ENCODE data around the gene PLPPR5. TPM values are rescaled to one million over a fixed set of nuclear protein-coding genes. Genes with fewer than 3 reads are reported as not detected.

The PLPPR5 gene
- total and polyA plus RNA-seq, 2 experiments from 2014 or later, result 0.17 TPM; not detected in 1

DNA sequence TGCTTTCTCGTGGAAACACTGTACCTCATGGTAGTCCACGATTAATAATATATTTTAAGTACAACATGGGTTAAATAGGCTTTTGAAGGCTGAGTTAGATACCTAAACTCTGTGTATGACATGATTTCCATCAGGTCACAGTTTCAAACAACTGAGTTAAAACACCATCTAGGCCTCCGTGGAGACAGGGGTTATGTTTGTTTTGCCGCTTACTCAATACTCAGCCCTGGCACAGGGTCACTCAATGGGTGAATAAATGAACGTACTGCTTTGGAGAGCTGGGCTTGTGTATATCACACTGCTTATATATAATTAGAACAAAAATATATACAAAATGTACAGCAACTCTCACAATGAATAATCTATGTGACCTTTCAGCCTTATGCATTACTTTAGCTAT, 72.5 kb downstream of the PLPPR5 start:
- no peaks in the 10 kb centered on the region for H3K27me3 ChIP-seq
- H3K27ac ChIP-seq, result no peak overlapping the region
- H3K79me2 ChIP-seq, result no peaks in the 10 kb centered on the region
- no peaks in the 10 kb centered on the region for H3K9me3 ChIP-seq (ENCODE audit: low read depth)
- no peak overlapping the region for H3K4me2 ChIP-seq
- H3K4me1 ChIP-seq (ENCODE audit: insufficient read depth), result no peaks in the 10 kb centered on the region
- no peak overlapping the region for H2AFZ ChIP-seq
- no peak overlapping the region for H3K4me3 ChIP-seq
- WGBS (ENCODE audit: low lambda C conversion rate, missing lambda C conversion rate), result 82% methylated on average over 5 of the region's 5 CpGs
- H3K36me3 ChIP-seq (replicated peaks; ENCODE audit: insufficient read depth, low read depth), result no peaks in the 10 kb centered on the region
- no peak for DNase-seq (ENCODE audit: low spot score)
- no peaks in the 10 kb centered on the region for H3K9me2 ChIP-seq (replicated peaks; ENCODE audit: insufficient read depth)
- H4K20me1 ChIP-seq (ENCODE audit: insufficient read depth, poor library complexity, severe bottlenecking), result no peaks in the 10 kb centered on the region
- TF ChIP-seq EZH2phosphoT487 (IDR thresholded peaks at IDR 0.05; ENCODE audit: low read depth, severe bottlenecking, unreplicated experiment), result no peak
- TF ChIP-seq, protein P1, sequence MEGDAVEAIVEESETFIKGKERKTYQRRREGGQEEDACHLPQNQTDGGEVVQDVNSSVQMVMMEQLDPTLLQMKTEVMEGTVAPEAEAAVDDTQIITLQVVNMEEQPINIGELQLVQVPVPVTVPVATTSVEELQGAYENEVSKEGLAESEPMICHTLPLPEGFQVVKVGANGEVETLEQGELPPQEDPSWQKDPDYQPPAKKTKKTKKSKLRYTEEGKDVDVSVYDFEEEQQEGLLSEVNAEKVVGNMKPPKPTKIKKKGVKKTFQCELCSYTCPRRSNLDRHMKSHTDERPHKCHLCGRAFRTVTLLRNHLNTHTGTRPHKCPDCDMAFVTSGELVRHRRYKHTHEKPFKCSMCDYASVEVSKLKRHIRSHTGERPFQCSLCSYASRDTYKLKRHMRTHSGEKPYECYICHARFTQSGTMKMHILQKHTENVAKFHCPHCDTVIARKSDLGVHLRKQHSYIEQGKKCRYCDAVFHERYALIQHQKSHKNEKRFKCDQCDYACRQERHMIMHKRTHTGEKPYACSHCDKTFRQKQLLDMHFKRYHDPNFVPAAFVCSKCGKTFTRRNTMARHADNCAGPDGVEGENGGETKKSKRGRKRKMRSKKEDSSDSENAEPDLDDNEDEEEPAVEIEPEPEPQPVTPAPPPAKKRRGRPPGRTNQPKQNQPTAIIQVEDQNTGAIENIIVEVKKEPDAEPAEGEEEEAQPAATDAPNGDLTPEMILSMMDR (IDR thresholded peaks at IDR 0.05; ENCODE audit: poor library complexity), result no peak
- TF ChIP-seq EZH2 (IDR thresholded peaks at IDR 0.05; ENCODE audit: borderline replicate concordance), result no peak

DNA sequence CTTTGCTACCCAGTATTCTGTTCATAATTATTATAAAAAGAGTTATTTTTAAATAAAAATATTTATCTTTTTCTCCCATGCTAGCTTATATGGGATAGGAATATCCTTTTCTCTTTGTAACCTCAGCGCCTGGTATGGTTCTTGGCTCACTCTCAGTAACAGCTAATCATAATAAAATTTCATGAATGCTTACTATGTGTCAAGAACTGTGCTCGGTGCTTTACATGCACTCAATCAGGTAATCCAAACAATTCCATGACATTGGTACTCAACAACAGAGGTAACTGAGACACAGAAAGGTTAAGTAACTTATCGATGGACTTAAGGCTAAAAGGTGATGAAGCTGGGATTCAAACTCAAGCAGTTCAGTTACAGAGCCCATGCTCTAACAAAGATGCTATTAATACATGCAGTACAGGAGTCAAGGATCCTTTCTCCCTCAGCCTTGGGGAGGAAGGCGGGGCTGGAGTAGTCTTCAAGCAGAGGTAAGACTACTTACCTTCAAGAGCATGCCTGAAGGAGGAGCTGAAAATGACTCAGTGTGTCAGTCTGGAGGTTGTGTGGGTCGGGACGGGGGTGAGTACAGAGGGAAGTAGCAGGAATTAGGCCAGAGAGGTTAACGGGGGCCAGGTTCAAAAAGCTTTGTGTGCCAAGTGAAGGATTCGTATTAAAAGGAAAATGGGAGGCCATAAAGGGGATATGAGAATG, 73.4 kb downstream of the PLPPR5 start:
- WGBS (ENCODE audit: low lambda C conversion rate, missing lambda C conversion rate), result 81% methylated on average over 8 of the region's 8 CpGs
- H3K36me3 ChIP-seq (replicated peaks; ENCODE audit: insufficient read depth, low read depth), result no peaks in the 10 kb centered on the region
- DNase-seq (ENCODE audit: low spot score), result no peak
- H3K4me2 ChIP-seq, result no peak overlapping the region
- no peaks in the 10 kb centered on the region for H3K9me2 ChIP-seq (replicated peaks; ENCODE audit: insufficient read depth)
- no peak overlapping the region for H3K27ac ChIP-seq
- no peaks in the 10 kb centered on the region for H3K9me3 ChIP-seq (ENCODE audit: low read depth)
- no peaks in the 10 kb centered on the region for H3K27me3 ChIP-seq
- TF ChIP-seq EZH2 (IDR thresholded peaks at IDR 0.05; ENCODE audit: borderline replicate concordance), result no peak
- no peak for TF ChIP-seq EZH2phosphoT487 (IDR thresholded peaks at IDR 0.05; ENCODE audit: low read depth, severe bottlenecking, unreplicated experiment)
- TF ChIP-seq, protein P1 (IDR thresholded peaks at IDR 0.05; ENCODE audit: poor library complexity), result no peak
- H2AFZ ChIP-seq, result no peak overlapping the region
- H3K79me2 ChIP-seq, result no peaks in the 10 kb centered on the region
- H3K4me3 ChIP-seq, result no peak overlapping the region
- no peaks in the 10 kb centered on the region for H3K4me1 ChIP-seq (ENCODE audit: insufficient read depth)
- no peaks in the 10 kb centered on the region for H4K20me1 ChIP-seq (ENCODE audit: insufficient read depth, poor library complexity, severe bottlenecking)

DNA sequence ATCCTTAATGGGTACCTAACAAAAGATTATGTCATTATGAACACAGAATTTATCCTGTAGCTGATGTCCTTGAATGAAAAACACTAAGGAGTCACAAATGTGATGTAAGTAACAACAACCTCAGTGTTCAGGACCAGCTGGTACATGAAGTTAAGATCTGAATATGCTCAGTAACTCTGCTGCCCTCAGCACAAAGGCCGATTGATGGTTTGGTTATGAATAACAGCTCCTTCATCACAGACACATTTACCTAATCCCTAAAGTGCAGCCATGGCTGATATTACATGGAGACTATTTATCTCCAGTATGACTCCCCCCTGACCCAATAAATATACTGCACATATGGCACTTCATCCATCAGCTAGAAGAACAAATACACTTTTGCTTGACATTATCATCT, 75.2 kb downstream of the PLPPR5 start:
- Histone ChIP-seq H3K4me2 (no peak overlapping the region), H3K79me2 (no peaks in the 10 kb centered on the region), H3K4me3 (no peak overlapping the region), H4K20me1 (ENCODE audit: insufficient read depth, poor library complexity, severe bottlenecking) (no peaks in the 10 kb centered on the region), H3K4me1 (ENCODE audit: insufficient read depth) (no peaks in the 10 kb centered on the region), H2AFZ (no peak overlapping the region), H3K27me3 (no peaks in the 10 kb centered on the region), H3K36me3 (replicated peaks; ENCODE audit: insufficient read depth, low read depth) (no peaks in the 10 kb centered on the region), H3K27ac (no peak overlapping the region), H3K9me2 (replicated peaks; ENCODE audit: insufficient read depth) (no peaks in the 10 kb centered on the region), H3K9me3 (ENCODE audit: low read depth) (no peaks in the 10 kb centered on the region)
- 50% methylated on average over 1 of the region's 1 CpG for WGBS (ENCODE audit: low lambda C conversion rate, missing lambda C conversion rate)
- TF ChIP-seq EZH2phosphoT487 (IDR thresholded peaks at IDR 0.05; ENCODE audit: low read depth, severe bottlenecking, unreplicated experiment) (no peak), EZH2 (IDR thresholded peaks at IDR 0.05; ENCODE audit: borderline replicate concordance) (no peak)
- TF ChIP-seq, protein P1 (IDR thresholded peaks at IDR 0.05; ENCODE audit: poor library complexity), result no peak
- DNase-seq (ENCODE audit: low spot score), result no peak
